Smooth muscle cell (in vitro differentiated cells): ENCODE results near the gene MADCAM1. TPM values are rescaled to one million over a fixed set of nuclear protein-coding genes. Genes with fewer than 3 reads are reported as not detected.

Experiments used
- DNase-seq: peaks from one replicate; lab custom pipeline; 2025; ENCODE audit not compliant: unreplicated experiment; lab: John Stamatoyannopoulos, UW
- H2AFZ ChIP-seq: fragments of 200-600 bp; sonication (generic); 2 replicates; pipeline ENCODE4 v1.6.0; 2016; ENCODE audit warnings: antibody characterized with exemption, low read depth, mild to moderate bottlenecking
- H3F3A ChIP-seq: fragments of 200-600 bp; sonication (generic); 2 replicates; pipeline ENCODE4 v1.6.0; 2017; ENCODE audit warnings: antibody characterized with exemption, low read depth
- H3K27ac ChIP-seq: fragments of 200-600 bp; sonication (generic); 2 replicates; pipeline ENCODE4 v1.5.1; 2016; ENCODE audit warnings: low read depth, mild to moderate bottlenecking
- H3K27me3 ChIP-seq: fragments of 200-600 bp; sonication (generic); 2 replicates; pipeline ENCODE4 v1.6.1; 2016; ENCODE audit warnings: low read depth, mild to moderate bottlenecking
- H3K36me3 ChIP-seq: fragments of 200-600 bp; sonication (generic); 2 replicates; pipeline ENCODE4 v1.5.1; 2016; ENCODE audit warnings: low read depth
- H3K4me1 ChIP-seq: fragments of 200-600 bp; sonication (generic); 2 replicates; pipeline ENCODE4 v1.5.1; 2016; ENCODE audit warnings: low read depth
- H3K4me2 ChIP-seq: fragments of 200-600 bp; sonication (generic); 2 replicates; pipeline ENCODE4 v1.6.0; 2016; ENCODE audit warnings: mild to moderate bottlenecking
- H3K4me3 ChIP-seq: fragments of 200-600 bp; sonication (generic); 2 replicates; pipeline ENCODE4 v1.5.1; 2016; ENCODE audit warnings: mild to moderate bottlenecking
- H3K79me2 ChIP-seq: fragments of 200-600 bp; sonication (generic); 2 replicates; pipeline ENCODE4 v1.6.0; 2016; ENCODE audit warnings: low read depth, mild to moderate bottlenecking
- H3K9ac ChIP-seq: fragments of 200-600 bp; sonication (generic); 2 replicates; pipeline ENCODE4 v1.6.0; 2016; ENCODE audit warnings: low read depth
- H3K9me3 ChIP-seq: fragments of 200-600 bp; sonication (generic); replicated peaks from 2 replicates; pipeline ENCODE4 v1.5.1; 2016; ENCODE audit warnings: low read depth
- H4K20me1 ChIP-seq: fragments of 200-600 bp; sonication (generic); 2 replicates; pipeline ENCODE4 v1.6.0; 2016; ENCODE audit warnings: low read depth
- CTCF ChIP-seq: fragments of 200-600 bp; sonication (generic); IDR thresholded peaks from 2 replicates; pipeline ENCODE4 v1.5.1; 2017; ENCODE audit warnings: borderline replicate concordance, mild to moderate bottlenecking, antibody characterized with exemption; ENCODE audit not compliant: insufficient read depth, poor library complexity, severe bottlenecking
- WGBS: methylation state at CpG from one replicate; pipeline ENCODE4 v1.1.7; 2016; ENCODE audit warnings: low lambda C conversion rate; 5-methylcytosine and 5-hydroxymethylcytosine counted together
- polyA plus RNA-seq: library from polyadenylated mRNA; unstranded; fragments of >200 nt; fragmentation: Nextera tagmentation; extraction: Ambion mirVana; gene quantifications from 2 replicates; pipeline ENCODE4 v1.2.1, GENCODE V29; 2016
- total RNA-seq: library from RNA; depleted of rRNA; stranded (reverse); fragments of >200 nt; gene quantifications from 2 replicates; pipeline ENCODE4 v1.2.3, GENCODE V29; 2014

MADCAM1 gene
- total and polyA plus RNA-seq, 2 experiments from 2014 or later: not detected

GRCh38 chr19:543910-544608 lies 47.8 kb downstream of the MADCAM1 start, which contains the start of gene GZMM:
Gene GZMM, plus strand, starts transcription at chr19:544053. Its CDS starts 19 bp downstream, at chr19:544072.
- no peak within 1 kb of the TSS for H3K9ac ChIP-seq
- peaks cover 18% of the 10 kb centered on the region for H4K20me1 ChIP-seq
- no peaks in the 10 kb centered on the region for H3K79me2 ChIP-seq
- TF ChIP-seq CTCF: no peak
- H3K27me3 ChIP-seq: no peaks in the 10 kb centered on the region
- no peak within 1 kb of the TSS for H3K27ac ChIP-seq
- H3K4me3 ChIP-seq: no peak within 1 kb of the TSS
- no peaks in the 10 kb centered on the region for H3F3A ChIP-seq
- H3K36me3 ChIP-seq: no peaks in the 10 kb centered on the region
- H3K4me2 ChIP-seq: no peak within 1 kb of the TSS
- no peak for DNase-seq
- H3K4me1 ChIP-seq: no peaks in the 10 kb centered on the region
- WGBS: 92% methylated on average over 31 of the region's 31 CpGs
- no peaks in the 10 kb centered on the region for H3K9me3 ChIP-seq
- H2AFZ ChIP-seq: no peak within 1 kb of the TSS

GRCh38 chr19:547117-547516 lies 50.8 kb downstream of the MADCAM1 start:
- WGBS: 93% methylated on average over 12 of the region's 15 CpGs
- H4K20me1 ChIP-seq: no peaks in the 10 kb centered on the region
- no peak for TF ChIP-seq CTCF
- no peak overlapping the region for H2AFZ ChIP-seq
- H3K79me2 ChIP-seq: no peaks in the 10 kb centered on the region
- no peak overlapping the region for H3K4me3 ChIP-seq
- no peak overlapping the region for H3K27ac ChIP-seq
- H3F3A ChIP-seq: no peaks in the 10 kb centered on the region
- no peaks in the 10 kb centered on the region for H3K36me3 ChIP-seq
- H3K4me2 ChIP-seq: no peak overlapping the region
- no peak for DNase-seq
- no peak overlapping the region for H3K9ac ChIP-seq
- H3K27me3 ChIP-seq: no peaks in the 10 kb centered on the region
- no peaks in the 10 kb centered on the region for H3K9me3 ChIP-seq
- no peaks in the 10 kb centered on the region for H3K4me1 ChIP-seq

- Histone ChIP-seq H3K9ac (no peak overlapping the region), H3K27ac (no peak overlapping the region), H3K36me3 (no peaks in the 10 kb centered on the region), H3K4me3 (no peak overlapping the region), H3K4me1 (no peaks in the 10 kb centered on the region), H3F3A (no peaks in the 10 kb centered on the region), H3K27me3 (no peaks in the 10 kb centered on the region), H3K4me2 (no peak overlapping the region), H2AFZ (no peak overlapping the region), H3K9me3 (no peaks in the 10 kb centered on the region), H3K79me2 (no peaks in the 10 kb centered on the region), H4K20me1 (no peaks in the 10 kb centered on the region)
- no peak for TF ChIP-seq CTCF
- WGBS: 87% methylated on average over 16 of the region's 26 CpGs
- DNase-seq: no peak
Observed at GRCh38 chr19:547836-548720, 51.8 kb downstream of the MADCAM1 start.
